Esophagus muscularis mucosa (tissue), 4 donors: ENCODE data around the gene DYNC1LI2. TPM values are rescaled to one million over a fixed set of nuclear protein-coding genes. Genes with fewer than 3 reads are reported as not detected.

ENCODE experiments used
- DNase-seq: peaks from one replicate; pipeline ENCODE4 v3.0.0-alpha.2; 2017; ENCODE audit errors: extremely low spot score
- H3K27ac ChIP-seq, 4 donors: fragments of 200-600 bp; sonication (generic); replicated peaks in 1 of 4; 1 replicate in 3 of 4; 2 replicates in 1 of 4; pipeline ENCODE4 v1.5.1; 2016 to 2019; ENCODE audit warnings: mild to moderate bottlenecking in 1 of 4
- H3K27me3 ChIP-seq, 4 donors: fragments of 200-600 bp; sonication (generic); one replicate each; pipeline versions ENCODE4 v1.5.1 to v1.6.0; 2016 to 2019
- H3K36me3 ChIP-seq, 4 donors: fragments of 200-600 bp; sonication (generic); one replicate each; pipeline ENCODE4 v1.5.1; 2016 to 2019
- H3K4me1 ChIP-seq, 4 donors: fragments of 200-600 bp; sonication (generic); one replicate each; pipeline ENCODE4 v1.5.1; 2016 to 2019
- H3K4me3 ChIP-seq, 4 donors: fragments of 200-600 bp; sonication (generic); 1 replicate in 2 of 4; 2 replicates in 2 of 4; pipeline ENCODE4 v1.5.1; 2016 to 2019; ENCODE audit warnings: mild to moderate bottlenecking in 4 of 4, moderate library complexity in 1 of 4
- H3K9me3 ChIP-seq, 4 donors: fragments of 200-600 bp; sonication (generic); 1 replicate in 3 of 4; 2 replicates in 1 of 4; pipeline ENCODE4 v1.5.1; 2016 to 2019
- EP300 ChIP-seq: sonication (generic); formaldehyde crosslinking; IDR thresholded peaks from one replicate; pipeline ENCODE4 v1.6.1; 2017; ENCODE audit warnings: antibody characterized with exemption
- POLR2A ChIP-seq: fragments of 450-650 bp; IDR thresholded peaks from one replicate; pipeline ENCODE4 v1.6.1; 2017; ENCODE audit warnings: antibody characterized with exemption, moderate library complexity, mild to moderate bottlenecking, low read depth
- POLR2AphosphoS5 ChIP-seq, 2 donors: sonication (generic); formaldehyde crosslinking; IDR thresholded peaks; one replicate each; pipeline ENCODE4 v1.6.1; 2017; ENCODE audit warnings: antibody characterized with exemption in 2 of 2
- WGBS: methylation state at CpG from one replicate; pipeline ENCODE4 v1.1.5; 2018; 5-methylcytosine and 5-hydroxymethylcytosine counted together
- intact Hi-C: fragments of 100-400 bp; cut with DNase I; formaldehyde crosslinking; loops from one replicate; pipeline ENCODE4 v1.15.1; 2023
- total RNA-seq, 4 donors: library from RNA; depleted of rRNA; stranded (reverse); fragments of >200 nt; gene quantifications; one replicate each; pipeline versions ENCODE4 v1.1.0 to v1.2.1, GENCODE V29; 2016
- TF ChIP-seq, protein P1 (sequence below), 3 experiments: fragments of 200-600 bp in 2 of 3; fragments of 450-650 bp in 1 of 3; sonication (generic) in 2 of 3; IDR thresholded peaks; one replicate each; pipeline ENCODE4 v1.5.1; 2017 to 2019; ENCODE audit warnings: antibody characterized with exemption in 3 of 3, mild to moderate bottlenecking in 2 of 3, moderate library complexity in 1 of 3

The DYNC1LI2 gene
- total RNA-seq, 4 donors from 2014 or later, result 167 to 203 (median 186) TPM

DNA sequence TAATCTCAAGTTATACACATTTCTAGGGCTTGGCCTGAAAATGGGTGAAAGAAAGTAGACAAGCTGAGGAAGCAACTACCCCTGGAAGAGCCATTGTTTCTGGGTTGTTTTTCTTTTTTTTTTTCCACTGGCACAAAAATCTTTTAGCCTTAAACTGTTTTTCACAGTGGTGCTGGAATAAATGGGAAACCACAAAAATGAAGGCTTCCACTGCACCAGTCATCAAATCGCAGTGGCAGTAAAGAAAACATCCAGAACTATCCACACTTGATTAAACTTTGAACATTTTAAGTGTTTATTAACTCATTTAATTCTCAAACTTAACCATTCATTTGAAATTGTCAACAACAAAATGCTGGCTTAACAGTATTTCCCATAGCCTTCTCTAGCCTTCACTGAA lies 69.1 kb downstream of the DYNC1LI2 start:
- Histone ChIP-seq H3K4me3 (no peak overlapping the region), H3K27ac (no peak overlapping the region), H3K9me3 (no peaks in the 10 kb centered on the region), H3K27me3 (no peaks in the 10 kb centered on the region), H3K4me1 (no peaks in the 10 kb centered on the region), H3K36me3 (peaks cover 0 to 4% (median 0%) of the 10 kb centered on the region in 4 donors)
- no peak for TF ChIP-seq POLR2A
- TF ChIP-seq, protein P1, sequence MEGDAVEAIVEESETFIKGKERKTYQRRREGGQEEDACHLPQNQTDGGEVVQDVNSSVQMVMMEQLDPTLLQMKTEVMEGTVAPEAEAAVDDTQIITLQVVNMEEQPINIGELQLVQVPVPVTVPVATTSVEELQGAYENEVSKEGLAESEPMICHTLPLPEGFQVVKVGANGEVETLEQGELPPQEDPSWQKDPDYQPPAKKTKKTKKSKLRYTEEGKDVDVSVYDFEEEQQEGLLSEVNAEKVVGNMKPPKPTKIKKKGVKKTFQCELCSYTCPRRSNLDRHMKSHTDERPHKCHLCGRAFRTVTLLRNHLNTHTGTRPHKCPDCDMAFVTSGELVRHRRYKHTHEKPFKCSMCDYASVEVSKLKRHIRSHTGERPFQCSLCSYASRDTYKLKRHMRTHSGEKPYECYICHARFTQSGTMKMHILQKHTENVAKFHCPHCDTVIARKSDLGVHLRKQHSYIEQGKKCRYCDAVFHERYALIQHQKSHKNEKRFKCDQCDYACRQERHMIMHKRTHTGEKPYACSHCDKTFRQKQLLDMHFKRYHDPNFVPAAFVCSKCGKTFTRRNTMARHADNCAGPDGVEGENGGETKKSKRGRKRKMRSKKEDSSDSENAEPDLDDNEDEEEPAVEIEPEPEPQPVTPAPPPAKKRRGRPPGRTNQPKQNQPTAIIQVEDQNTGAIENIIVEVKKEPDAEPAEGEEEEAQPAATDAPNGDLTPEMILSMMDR (IDR thresholded peaks at IDR 0.05), result no peak
- TF ChIP-seq EP300, result no peak
- no peak for TF ChIP-seq POLR2AphosphoS5 (IDR thresholded peaks at IDR 0.05)
- intact Hi-C loops, result no loop called here
- 80% methylated on average over 1 of the region's 1 CpG for WGBS
- DNase-seq, result no peak

DNA sequence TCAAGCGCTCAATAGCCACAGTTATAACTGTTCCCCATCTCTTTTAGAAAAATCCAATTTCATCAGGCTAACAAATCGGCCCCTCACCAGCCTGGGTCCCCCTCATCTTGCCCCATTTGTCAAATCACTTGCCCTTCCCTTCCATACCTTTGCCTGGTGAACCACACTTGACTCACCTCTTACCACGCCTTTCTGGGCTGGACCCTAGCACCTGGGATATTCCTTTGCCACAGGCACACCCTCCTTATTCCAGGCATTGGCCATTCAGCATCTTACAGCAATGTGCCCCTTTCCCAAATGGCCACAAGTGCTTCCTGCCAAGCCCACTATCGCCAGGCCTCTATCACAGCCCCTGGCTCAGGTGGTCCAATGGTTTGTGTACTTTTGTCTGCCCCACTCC lies 69.7 kb downstream of the DYNC1LI2 start:
- TF ChIP-seq EP300 (no peak), POLR2A (no peak), POLR2AphosphoS5 (IDR thresholded peaks at IDR 0.05) (no peak)
- TF ChIP-seq, protein P1 (IDR thresholded peaks at IDR 0.05), result no peak
- intact Hi-C loops, result no loop called here
- Histone ChIP-seq H3K9me3 (no peaks in the 10 kb centered on the region), H3K27ac (no peak overlapping the region), H3K4me3 (no peak overlapping the region), H3K4me1 (peaks cover 0 to 5% (median 4%) of the 10 kb centered on the region in 4 donors), H3K36me3 (peaks cover 0 to 4% (median 0%) of the 10 kb centered on the region in 4 donors), H3K27me3 (no peaks in the 10 kb centered on the region)
- DNase-seq, result no peak
- WGBS, result 96% methylated on average over 4 of the region's 4 CpGs

DNA sequence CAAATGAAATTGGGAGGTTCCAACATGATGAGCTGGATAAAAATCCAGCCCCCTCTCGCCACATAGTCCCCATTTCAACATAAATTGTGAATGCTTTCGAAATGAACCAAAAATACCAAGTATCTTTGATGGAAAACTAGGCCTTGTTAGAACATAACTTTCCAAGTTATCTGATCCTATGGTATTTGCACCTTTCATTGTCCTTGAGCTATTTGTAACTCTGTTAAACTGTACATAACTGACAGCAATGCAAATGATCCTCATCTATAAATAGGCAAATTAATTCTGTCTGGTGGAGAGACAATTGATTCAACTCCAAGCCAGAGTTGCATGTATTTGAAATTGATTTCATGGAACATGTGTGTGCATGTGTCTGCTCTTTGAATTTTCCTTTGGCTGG lies 73.1 kb downstream of the DYNC1LI2 start:
- intact Hi-C loops, result no loop called here
- no peak for DNase-seq
- Histone ChIP-seq H3K27ac (no peak overlapping the region), H3K9me3 (no peaks in the 10 kb centered on the region), H3K4me3 (no peak overlapping the region), H3K4me1 (peaks cover 0 to 9% (median 7%) of the 10 kb centered on the region in 4 donors), H3K36me3 (peaks cover 0 to 4% (median 0%) of the 10 kb centered on the region in 4 donors), H3K27me3 (no peaks in the 10 kb centered on the region)
- TF ChIP-seq EP300 (no peak), POLR2AphosphoS5 (IDR thresholded peaks at IDR 0.05) (no peak), POLR2A (no peak)
- TF ChIP-seq, protein P1 (IDR thresholded peaks at IDR 0.05), result no peak
- WGBS, result 97% methylated on average over 2 of the region's 2 CpGs

DNA sequence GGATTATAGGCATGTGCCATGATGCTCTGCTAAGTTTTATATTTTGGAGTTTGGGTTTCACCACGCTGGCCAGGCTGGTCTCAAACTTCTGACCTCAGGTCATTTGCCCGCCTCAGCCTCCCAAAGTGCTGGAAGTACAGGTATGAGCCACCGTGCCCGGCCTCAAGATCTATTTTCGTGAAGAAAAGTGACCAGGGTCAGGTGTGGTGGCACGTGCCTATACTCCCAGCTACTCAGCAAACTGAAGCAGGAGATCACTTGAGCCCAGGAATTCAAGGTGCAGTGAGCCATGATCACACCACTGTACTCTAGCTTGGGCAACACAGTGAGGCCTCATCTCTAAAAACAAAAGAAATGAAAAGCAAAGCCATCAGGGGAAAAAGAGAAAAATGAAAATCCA lies 73.6 kb downstream of the DYNC1LI2 start:
- WGBS, result 100% methylated on average over 6 of the region's 6 CpGs
- Histone ChIP-seq H3K36me3 (peaks cover 0 to 4% (median 0%) of the 10 kb centered on the region in 4 donors), H3K27me3 (no peaks in the 10 kb centered on the region), H3K27ac (no peak overlapping the region), H3K9me3 (no peaks in the 10 kb centered on the region), H3K4me1 (peaks cover 0 to 9% (median 7%) of the 10 kb centered on the region in 4 donors), H3K4me3 (no peak overlapping the region)
- no peak for TF ChIP-seq EP300
- no peak for TF ChIP-seq POLR2AphosphoS5 (IDR thresholded peaks at IDR 0.05)
- TF ChIP-seq, protein P1 (IDR thresholded peaks at IDR 0.05), result no peak
- TF ChIP-seq POLR2A, result no peak
- intact Hi-C loops, result no loop called here
- DNase-seq, result no peak

DNA sequence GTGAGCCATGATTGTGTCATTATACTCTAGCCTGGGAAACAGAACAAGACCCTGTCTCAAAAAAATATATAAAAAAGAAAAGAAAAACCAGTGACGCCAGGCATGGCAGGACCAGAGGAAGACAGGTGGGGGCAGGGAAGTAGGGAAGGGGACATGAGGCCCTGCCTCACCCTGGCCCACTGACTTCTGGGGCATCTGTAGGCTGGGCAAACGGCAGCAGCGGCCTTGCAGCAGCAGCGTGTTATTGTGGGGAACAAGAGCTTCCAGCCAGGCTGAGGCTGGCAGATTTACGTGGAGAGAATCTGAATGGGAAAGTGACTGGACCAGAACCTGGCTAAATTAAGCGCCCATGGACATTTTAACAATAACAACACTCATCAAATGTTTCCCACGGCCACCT lies 74.2 kb downstream of the DYNC1LI2 start:
- peaks cover 0 to 9% (median 7%) of the 10 kb centered on the region in 4 donors for H3K4me1 ChIP-seq
- intact Hi-C loops, result no loop called here
- no peak overlapping the region for H3K27ac ChIP-seq
- TF ChIP-seq POLR2AphosphoS5 (IDR thresholded peaks at IDR 0.05) (no peak), POLR2A (no peak), EP300 (no peak)
- TF ChIP-seq, protein P1 (IDR thresholded peaks at IDR 0.05), result no peak
- DNase-seq, result no peak
- H3K36me3 ChIP-seq, result peaks cover 0 to 4% (median 0%) of the 10 kb centered on the region in 4 donors
- WGBS, result 93% methylated on average over 7 of the region's 7 CpGs
- no peaks in the 10 kb centered on the region for H3K9me3 ChIP-seq
- H3K4me3 ChIP-seq, result no peak overlapping the region
- no peaks in the 10 kb centered on the region for H3K27me3 ChIP-seq
